GM18909 (cell line): ENCODE measurements around the gene NXPH4.
A peak's percentile ranks its signal among the peaks of the same experiment; 100 is the strongest.

Source experiments
- ATAC-seq: cut with Tn5 transposase; IDR thresholded peaks from one replicate; pipeline ENCODE4 v1.9.1; 2021; ENCODE audit warnings: mild to moderate bottlenecking; ENCODE audit not compliant: unreplicated experiment, poor library complexity

The NXPH4 gene

DNA sequence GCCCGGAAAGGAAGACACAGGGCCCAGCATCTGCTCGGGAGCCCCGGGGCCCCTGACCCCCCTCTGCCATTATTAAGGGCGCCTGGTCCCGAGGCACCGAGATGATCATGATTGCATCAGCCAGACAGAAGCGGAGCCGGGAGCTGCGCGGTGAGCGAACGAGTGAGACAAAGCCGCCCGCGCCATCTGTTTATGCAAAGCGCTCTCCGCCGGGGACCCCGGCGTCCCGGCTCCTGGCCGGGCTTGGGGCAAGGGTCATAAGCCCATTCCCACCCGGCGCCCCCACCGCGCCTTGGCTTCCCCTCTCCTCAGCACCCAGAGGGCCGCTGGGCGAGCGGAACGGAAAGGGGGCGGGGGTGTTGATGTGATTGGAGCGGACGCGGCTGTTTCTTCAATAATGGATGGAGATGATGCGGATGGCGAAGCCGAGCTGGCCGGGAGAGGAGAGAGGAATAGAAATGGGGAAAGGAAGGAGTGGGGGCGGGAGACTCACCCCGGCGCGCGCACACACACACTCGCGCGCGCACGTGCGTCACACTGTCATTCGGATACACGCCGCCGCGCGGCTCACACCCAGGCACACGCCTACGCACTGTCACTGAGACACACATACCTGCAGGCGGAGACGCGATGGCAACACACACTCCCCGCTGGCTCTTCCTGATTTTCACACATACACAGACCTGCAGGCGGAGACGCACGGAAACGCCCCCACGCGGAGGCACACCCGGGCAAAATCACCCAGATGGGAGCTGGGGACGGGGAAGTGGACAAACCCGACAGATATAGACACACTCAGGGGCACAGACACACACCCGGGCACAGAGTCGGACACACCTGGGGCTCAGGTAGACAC, 23.7 kb downstream of the NXPH4 start:
- no peak for ATAC-seq

DNA sequence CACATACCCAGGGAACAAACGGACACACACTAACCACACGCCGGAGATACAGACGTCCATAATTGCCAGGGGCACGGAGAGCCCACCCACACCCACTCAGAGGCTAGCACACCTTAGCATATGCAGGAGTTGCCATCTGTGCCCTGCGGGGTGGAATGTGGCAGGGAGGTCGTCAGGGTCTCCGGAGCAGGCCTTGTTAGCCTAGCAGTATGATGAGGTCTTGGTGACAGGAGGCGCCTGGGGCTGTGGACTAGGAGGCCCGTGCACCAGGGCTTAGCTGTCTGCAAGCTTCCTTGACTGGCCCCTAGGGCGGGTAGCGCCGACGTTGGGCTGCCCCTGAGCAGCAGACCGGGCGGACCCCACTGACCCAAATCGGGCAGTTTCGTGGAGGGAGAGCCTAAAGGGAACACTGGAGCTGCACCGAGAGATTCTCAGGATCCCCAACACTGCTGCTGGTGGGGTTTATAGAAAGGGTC, 24.4 kb downstream of the NXPH4 start:
- no peak for ATAC-seq

GRCh38 chr12:57241402-57242310, 25.1 kb downstream of the NXPH4 start:
- no peak for ATAC-seq

GRCh38 chr12:57242329-57242690, 25.7 kb downstream of the NXPH4 start:
- ATAC-seq = no peak

DNA sequence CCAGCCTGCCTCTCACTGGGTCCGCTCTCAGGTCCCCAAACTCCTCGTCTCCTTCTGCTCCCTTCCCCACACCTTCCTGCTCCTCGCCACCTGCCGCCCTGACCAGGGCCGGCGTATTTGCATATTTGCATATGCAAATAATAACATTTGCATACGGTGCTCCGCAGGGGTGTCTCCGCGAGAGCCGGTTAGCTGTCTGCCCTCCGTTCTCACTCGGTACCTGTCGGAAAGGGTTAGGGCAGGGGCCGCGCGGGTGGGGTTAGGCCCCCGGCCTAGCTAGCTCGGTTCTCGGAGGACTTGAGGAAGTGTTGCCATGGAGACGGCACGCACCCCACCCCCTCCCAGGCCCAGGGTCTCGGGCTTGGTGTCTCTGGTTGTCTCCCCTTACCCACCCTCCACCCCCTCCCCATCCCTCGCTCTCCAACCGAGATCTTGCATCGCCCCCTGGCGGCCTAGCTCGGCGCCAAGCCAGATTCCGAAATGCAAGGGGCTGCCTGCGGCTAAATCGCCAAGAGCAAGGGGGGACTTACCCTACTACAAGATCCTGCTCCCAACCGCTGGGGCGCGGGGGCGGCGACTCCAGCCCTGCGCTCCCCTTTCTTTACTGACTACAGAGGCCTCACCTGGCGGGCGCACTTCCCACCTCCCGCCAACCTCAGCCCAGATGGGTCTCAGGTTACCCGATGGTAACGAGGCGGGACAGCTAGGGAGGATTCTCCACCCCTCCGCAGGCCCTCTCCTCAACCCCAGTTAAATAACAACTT, 26.3 kb downstream of the NXPH4 start:
- peak; percentile 36 for ATAC-seq

DNA sequence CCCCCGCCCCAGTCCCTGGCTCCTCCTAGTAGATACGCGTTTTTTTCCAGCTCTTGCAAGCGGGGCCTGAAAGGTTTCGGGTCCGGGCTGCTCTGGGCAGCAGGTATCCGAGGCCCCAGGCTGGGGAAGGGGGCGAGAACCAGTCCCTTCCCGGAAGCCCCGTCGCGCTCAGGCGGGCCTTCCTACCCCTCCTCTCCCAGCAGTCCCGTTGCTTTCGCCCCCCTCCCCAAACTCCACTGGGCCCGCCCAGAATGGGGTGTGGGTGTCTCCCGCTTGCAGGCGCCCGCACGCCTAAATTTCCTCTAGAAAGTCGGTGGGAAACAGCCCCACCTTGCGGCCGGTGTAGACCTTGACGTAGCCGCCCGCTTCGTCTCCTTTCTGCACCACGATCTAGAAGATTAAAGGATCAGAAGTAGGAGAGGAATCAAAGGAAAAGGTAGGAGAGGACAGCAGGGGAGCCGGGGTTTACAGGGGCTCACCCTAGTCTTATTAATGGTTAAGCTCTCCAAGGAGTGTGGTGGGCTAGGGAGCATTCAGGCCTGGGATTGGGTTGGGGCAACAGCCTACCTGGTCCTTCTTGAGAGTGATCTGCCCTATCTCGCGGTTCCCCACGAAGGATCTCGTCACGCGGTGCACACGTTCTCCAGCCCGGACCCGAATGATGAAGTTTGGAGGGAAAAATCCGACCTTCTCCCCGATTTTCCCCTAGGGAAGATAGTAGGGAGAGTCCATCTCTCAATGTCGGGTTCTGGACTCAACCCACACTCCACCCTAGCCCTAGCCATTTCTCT, 27.1 kb downstream of the NXPH4 start:
- no peak for ATAC-seq

GRCh38 chr12:57244312-57244696, 27.7 kb downstream of the NXPH4 start:
- no peak for ATAC-seq

DNA sequence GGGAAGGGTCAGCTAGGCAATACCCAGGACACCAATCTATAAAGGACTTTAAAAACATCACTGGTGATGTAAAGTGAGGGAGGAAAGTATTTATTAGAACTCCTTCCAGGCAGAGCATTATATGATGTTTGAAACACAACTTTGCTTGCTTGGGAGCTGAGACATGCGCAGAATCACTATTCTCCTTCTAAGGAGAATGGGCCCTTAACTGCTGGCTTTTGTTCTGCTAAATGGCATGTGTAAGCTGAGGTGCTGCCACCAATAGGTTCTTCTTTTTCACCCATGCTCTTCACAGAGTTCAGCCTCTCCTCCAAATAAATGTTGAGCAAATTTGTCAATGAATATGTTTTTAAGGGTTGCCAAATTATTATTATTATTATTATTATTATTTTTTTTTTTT, 30.4 kb downstream of the NXPH4 start:
- ATAC-seq = no peak

- no peak for ATAC-seq
Measured at GRCh38 chr12:57248934-57249742, 32.5 kb downstream of the NXPH4 start.

DNA sequence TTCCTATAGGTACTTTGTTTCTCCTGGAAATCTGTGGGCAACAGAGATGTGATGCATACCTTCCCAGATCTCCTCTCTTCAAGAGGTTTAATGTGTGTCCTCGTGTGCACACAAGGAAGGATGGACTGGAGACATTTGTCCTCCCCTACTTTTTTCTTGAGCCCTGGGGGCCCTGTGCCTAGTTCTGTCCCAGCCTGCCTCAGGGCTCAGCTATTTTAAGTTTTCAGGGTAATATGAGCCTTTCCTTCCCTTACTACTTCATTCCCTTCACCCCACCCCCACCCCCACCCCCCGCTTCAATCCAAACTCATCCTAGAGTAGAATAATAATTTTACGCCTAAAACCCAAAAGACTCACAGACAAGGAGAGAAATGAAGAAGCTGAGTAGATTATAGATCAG, 33.9 kb downstream of the NXPH4 start:
- ATAC-seq = no peak

DNA sequence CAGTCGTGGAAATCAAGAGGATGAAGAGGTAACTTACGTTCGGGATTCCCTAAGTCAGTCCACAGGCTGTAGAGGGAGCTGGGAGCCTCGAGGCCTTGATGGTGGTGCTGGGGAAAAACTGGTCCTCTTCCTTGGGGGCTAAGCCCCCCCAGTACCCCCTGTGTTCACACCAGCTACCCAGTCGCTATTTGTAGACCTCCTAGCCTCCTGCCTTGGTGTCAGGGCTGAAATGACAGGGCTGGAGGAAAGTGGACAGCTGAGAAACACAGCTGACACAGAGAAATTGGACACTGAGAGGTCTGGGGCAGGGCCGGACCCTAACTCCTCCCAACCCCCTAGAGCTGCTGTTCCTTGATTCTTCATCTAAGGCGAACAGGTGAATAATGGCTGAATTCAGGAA, 34.4 kb downstream of the NXPH4 start, which contains the start of gene STAC3:
STAC3 (minus strand) TSS at position 232 of the 400 bp plus-strand sequence. CDS start 1,551 bp downstream, outside the sequence.
- no peak for ATAC-seq

DNA sequence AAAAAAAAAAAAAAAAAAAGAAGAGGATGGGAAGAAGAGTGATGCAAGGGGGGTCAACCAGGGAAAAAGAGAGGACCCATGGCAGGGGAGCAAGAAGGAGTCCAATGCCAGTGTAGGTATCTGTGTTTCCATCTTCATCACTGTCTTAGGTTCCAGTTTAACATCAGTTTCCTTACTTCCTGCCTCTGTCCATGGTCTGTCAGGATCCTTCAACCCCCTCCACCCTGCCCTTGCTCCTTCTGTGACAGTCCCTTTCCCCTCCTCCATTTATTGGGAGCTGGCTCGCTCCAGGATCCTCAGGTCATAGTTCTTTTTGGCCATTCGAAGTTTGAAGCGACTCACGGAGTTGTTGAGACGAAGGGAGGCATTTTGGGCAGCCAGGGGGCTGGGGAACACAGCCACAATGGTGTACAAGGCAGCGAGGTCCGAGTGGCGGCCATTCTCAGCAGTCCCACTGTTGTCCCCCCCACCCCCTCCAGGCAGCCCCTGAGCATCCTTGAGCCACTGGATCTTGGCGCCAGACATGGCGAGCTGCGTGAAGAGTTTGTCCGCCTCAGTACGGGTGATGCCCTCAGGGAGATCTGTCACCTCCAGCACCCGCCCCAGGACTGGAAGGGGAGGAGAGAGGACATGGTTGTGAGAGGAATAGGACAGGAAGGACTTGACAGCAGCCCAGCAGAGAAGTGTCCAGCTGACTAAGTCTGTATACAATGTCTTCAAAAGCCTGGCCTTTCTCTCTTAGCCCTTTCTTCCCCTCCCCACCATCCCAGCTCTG, 38.1 kb downstream of the NXPH4 start:
- no peak for ATAC-seq

- no peak for ATAC-seq
Measured at GRCh38 chr12:57255916-57256315, 39.3 kb downstream of the NXPH4 start.

GRCh38 chr12:57258977-57259970, 42.7 kb downstream of the NXPH4 start:
- ATAC-seq = no peak

- no peak for ATAC-seq
Measured at GRCh38 chr12:57260366-57260765, 43.8 kb downstream of the NXPH4 start.

DNA sequence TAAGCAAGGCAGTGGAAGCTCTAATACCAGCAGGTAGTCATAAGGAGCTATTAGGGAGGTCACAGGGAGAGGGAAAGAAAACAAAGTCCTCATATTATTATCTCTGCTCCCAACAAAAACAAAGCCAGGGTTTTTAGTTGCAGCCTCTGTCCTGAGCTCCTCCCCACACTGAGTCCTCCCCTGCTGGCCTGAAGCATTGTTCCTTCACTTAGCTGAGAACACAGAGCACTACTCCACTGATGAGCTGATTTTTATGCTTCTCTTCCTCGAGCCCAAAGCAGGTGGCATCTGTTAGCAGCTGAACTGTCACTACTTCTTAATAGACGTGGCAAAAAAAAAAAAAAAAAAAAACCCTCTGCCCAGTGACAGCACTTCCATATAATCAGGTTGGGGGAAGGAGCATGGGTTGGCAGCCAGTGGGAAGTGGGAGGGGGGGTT, 44.9 kb downstream of the NXPH4 start:
- ATAC-seq = no peak
